GM23338 (cell line): ENCODE measurements around the gene FABP1.

Source experiments
- CREB1 ChIP-seq: fragments of 250-450 bp; sonication (Bioruptor Pico); IDR thresholded peaks from 2 replicates; pipeline ENCODE4 v1.5.0; 2020; ENCODE audit warnings: low read depth, mild to moderate bottlenecking, moderate library complexity
- CTCF ChIP-seq, 2 experiments: fragments of 200-600 bp in 1 of 2; sonication (generic) in 1 of 2; conservative IDR thresholded peaks; 2 replicates each; pipeline versions ENCODE4 v1.5.1 to v1.6.1; 2016 to 2017; ENCODE audit warnings: antibody characterized with exemption in 2 of 2, low read depth in 2 of 2, mild to moderate bottlenecking in 2 of 2, moderate library complexity in 1 of 2
- EZH2 ChIP-seq: fragments of 200-600 bp; sonication (generic); IDR thresholded peaks from one replicate; pipeline ENCODE4 v1.8.0; 2017; ENCODE audit warnings: antibody characterized with exemption, mild to moderate bottlenecking, low read depth; ENCODE audit not compliant: unreplicated experiment
- EZH2phosphoT487 ChIP-seq: fragments of 200-600 bp; sonication (generic); IDR thresholded peaks from one replicate; pipeline ENCODE4 v1.8.1; 2018; ENCODE audit warnings: antibody characterized with exemption; ENCODE audit not compliant: unreplicated experiment
- POLR2AphosphoS5 ChIP-seq: IDR thresholded peaks from 2 replicates; pipeline ENCODE4 v1.6.1; 2016; ENCODE audit warnings: antibody characterized with exemption, low read depth
- STAT1 ChIP-seq: IDR thresholded peaks from one replicate; pipeline ENCODE4 v1.6.1; 2016; ENCODE audit warnings: antibody characterized with exemption; ENCODE audit not compliant: unreplicated experiment
- TF ChIP-seq, protein P1 (sequence below): IDR thresholded peaks from one replicate; pipeline ENCODE4 v1.6.1; 2018; ENCODE audit warnings: antibody characterized with exemption; ENCODE audit not compliant: unreplicated experiment

GRCh38 chr2:88085602-88086001, 42.3 kb downstream of the FABP1 start:
- TF ChIP-seq CTCF (conservative IDR thresholded peaks at IDR 0.05; ENCODE audit: low read depth in 2 of 2) = no peak
- TF ChIP-seq POLR2AphosphoS5 = no peak
- TF ChIP-seq, protein P1, sequence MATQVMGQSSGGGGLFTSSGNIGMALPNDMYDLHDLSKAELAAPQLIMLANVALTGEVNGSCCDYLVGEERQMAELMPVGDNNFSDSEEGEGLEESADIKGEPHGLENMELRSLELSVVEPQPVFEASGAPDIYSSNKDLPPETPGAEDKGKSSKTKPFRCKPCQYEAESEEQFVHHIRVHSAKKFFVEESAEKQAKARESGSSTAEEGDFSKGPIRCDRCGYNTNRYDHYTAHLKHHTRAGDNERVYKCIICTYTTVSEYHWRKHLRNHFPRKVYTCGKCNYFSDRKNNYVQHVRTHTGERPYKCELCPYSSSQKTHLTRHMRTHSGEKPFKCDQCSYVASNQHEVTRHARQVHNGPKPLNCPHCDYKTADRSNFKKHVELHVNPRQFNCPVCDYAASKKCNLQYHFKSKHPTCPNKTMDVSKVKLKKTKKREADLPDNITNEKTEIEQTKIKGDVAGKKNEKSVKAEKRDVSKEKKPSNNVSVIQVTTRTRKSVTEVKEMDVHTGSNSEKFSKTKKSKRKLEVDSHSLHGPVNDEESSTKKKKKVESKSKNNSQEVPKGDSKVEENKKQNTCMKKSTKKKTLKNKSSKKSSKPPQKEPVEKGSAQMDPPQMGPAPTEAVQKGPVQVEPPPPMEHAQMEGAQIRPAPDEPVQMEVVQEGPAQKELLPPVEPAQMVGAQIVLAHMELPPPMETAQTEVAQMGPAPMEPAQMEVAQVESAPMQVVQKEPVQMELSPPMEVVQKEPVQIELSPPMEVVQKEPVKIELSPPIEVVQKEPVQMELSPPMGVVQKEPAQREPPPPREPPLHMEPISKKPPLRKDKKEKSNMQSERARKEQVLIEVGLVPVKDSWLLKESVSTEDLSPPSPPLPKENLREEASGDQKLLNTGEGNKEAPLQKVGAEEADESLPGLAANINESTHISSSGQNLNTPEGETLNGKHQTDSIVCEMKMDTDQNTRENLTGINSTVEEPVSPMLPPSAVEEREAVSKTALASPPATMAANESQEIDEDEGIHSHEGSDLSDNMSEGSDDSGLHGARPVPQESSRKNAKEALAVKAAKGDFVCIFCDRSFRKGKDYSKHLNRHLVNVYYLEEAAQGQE = no peak
- no peak for TF ChIP-seq EZH2
- TF ChIP-seq EZH2phosphoT487 = no peak
- no peak for TF ChIP-seq STAT1
- TF ChIP-seq CREB1 (CRISPR knock-in tag) = no peak
